ENCODE results near the gene ADAM12. TPM values are rescaled to one million over a fixed set of nuclear protein-coding genes. Genes with fewer than 3 reads are reported as not detected.

ADAM12 gene
- total RNA-seq, 2 donors from 2014 or later = under 0.01 to 0.52 TPM

- Histone ChIP-seq H3K27me3 (no peaks in the 10 kb centered on the region), H3K4me3 (no peak overlapping the region), H3K36me3 (replicated peaks in 1 of 2; ENCODE audit: insufficient read depth in 1 of 2, low read depth in 2 of 2) (no peaks in the 10 kb centered on the region), H3K27ac (no peak overlapping the region), H3K9me3 (no peaks in the 10 kb centered on the region), H3K4me1 (no peaks in the 10 kb centered on the region)
- DNase-seq (no peak), ATAC-seq (no peak)
- intact Hi-C loops (cut with DNase I) = no loop called here
- 84 to 93% methylated on average over 2 of the region's 2 CpGs for WGBS, 2 donors
- TF ChIP-seq, protein P1, sequence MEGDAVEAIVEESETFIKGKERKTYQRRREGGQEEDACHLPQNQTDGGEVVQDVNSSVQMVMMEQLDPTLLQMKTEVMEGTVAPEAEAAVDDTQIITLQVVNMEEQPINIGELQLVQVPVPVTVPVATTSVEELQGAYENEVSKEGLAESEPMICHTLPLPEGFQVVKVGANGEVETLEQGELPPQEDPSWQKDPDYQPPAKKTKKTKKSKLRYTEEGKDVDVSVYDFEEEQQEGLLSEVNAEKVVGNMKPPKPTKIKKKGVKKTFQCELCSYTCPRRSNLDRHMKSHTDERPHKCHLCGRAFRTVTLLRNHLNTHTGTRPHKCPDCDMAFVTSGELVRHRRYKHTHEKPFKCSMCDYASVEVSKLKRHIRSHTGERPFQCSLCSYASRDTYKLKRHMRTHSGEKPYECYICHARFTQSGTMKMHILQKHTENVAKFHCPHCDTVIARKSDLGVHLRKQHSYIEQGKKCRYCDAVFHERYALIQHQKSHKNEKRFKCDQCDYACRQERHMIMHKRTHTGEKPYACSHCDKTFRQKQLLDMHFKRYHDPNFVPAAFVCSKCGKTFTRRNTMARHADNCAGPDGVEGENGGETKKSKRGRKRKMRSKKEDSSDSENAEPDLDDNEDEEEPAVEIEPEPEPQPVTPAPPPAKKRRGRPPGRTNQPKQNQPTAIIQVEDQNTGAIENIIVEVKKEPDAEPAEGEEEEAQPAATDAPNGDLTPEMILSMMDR (IDR thresholded peaks at IDR 0.05) = no peak
- no peak for TF ChIP-seq POLR2A (IDR thresholded peaks at IDR 0.05)
Measured at GRCh38 chr10:126165874-126166273, 222.4 kb downstream of the ADAM12 start.

GRCh38 chr10:126163506-126163905, 224.8 kb downstream of the ADAM12 start:
- ATAC-seq (no peak), DNase-seq (no peak)
- intact Hi-C loops (cut with DNase I) = no loop called here
- no peaks in the 10 kb centered on the region for H3K9me3 ChIP-seq
- no peaks in the 10 kb centered on the region for H3K27me3 ChIP-seq
- H3K27ac ChIP-seq = no peak overlapping the region
- WGBS, 2 donors = 58 to 64% methylated on average over 4 of the region's 4 CpGs
- no peak for TF ChIP-seq POLR2A (IDR thresholded peaks at IDR 0.05)
- TF ChIP-seq, protein P1 (IDR thresholded peaks at IDR 0.05) = no peak
- no peak overlapping the region for H3K4me3 ChIP-seq
- no peaks in the 10 kb centered on the region for H3K36me3 ChIP-seq (replicated peaks in 1 of 2; ENCODE audit: insufficient read depth in 1 of 2, low read depth in 2 of 2)
- H3K4me1 ChIP-seq = no peaks in the 10 kb centered on the region

- Histone ChIP-seq H3K36me3 (replicated peaks in 1 of 2; ENCODE audit: insufficient read depth in 1 of 2, low read depth in 2 of 2) (no peaks in the 10 kb centered on the region), H3K4me1 (no peaks in the 10 kb centered on the region), H3K27me3 (no peaks in the 10 kb centered on the region), H3K9me3 (no peaks in the 10 kb centered on the region), H3K27ac (no peak overlapping the region), H3K4me3 (no peak overlapping the region)
- 34 to 37% methylated on average over 5 of the region's 5 CpGs for WGBS, 2 donors
- ATAC-seq = no peak
- intact Hi-C loops (cut with DNase I) = no loop called here
- TF ChIP-seq, protein P1 (IDR thresholded peaks at IDR 0.05) = no peak
- no peak for TF ChIP-seq POLR2A (IDR thresholded peaks at IDR 0.05)
- no peak for DNase-seq
Measured at GRCh38 chr10:126161691-126162090, 226.6 kb downstream of the ADAM12 start.

GRCh38 chr10:126160971-126161630, 227.2 kb downstream of the ADAM12 start:
- H3K4me1 ChIP-seq = no peaks in the 10 kb centered on the region
- no peak for DNase-seq
- H3K9me3 ChIP-seq = no peaks in the 10 kb centered on the region
- no peaks in the 10 kb centered on the region for H3K36me3 ChIP-seq (replicated peaks in 1 of 2; ENCODE audit: insufficient read depth in 1 of 2, low read depth in 2 of 2)
- H3K27me3 ChIP-seq = no peaks in the 10 kb centered on the region
- no peak overlapping the region for H3K4me3 ChIP-seq
- TF ChIP-seq, protein P1 (IDR thresholded peaks at IDR 0.05) = peak in 1 of 7 experiments; percentile 13
- TF ChIP-seq POLR2A (IDR thresholded peaks at IDR 0.05) = no peak
- 58 to 70% methylated on average over 10 of the region's 10 CpGs for WGBS, 2 donors
- intact Hi-C loops (cut with DNase I) = no loop called here
- ATAC-seq = no peak
- H3K27ac ChIP-seq = no peak overlapping the region

GRCh38 chr10:126160571-126160970, 227.7 kb downstream of the ADAM12 start:
- intact Hi-C loops (cut with DNase I) = no loop called here
- DNase-seq (no peak), ATAC-seq (no peak)
- 38 to 46% methylated on average over 5 of the region's 5 CpGs for WGBS, 2 donors
- no peak overlapping the region for H3K4me3 ChIP-seq
- no peaks in the 10 kb centered on the region for H3K36me3 ChIP-seq (replicated peaks in 1 of 2; ENCODE audit: insufficient read depth in 1 of 2, low read depth in 2 of 2)
- no peaks in the 10 kb centered on the region for H3K9me3 ChIP-seq
- no peaks in the 10 kb centered on the region for H3K27me3 ChIP-seq
- TF ChIP-seq, protein P1 (IDR thresholded peaks at IDR 0.05) = no peak
- TF ChIP-seq POLR2A (IDR thresholded peaks at IDR 0.05) = no peak
- no peak overlapping the region for H3K27ac ChIP-seq
- no peaks in the 10 kb centered on the region for H3K4me1 ChIP-seq
